Astrocyte (in vitro differentiated cells and primary cell): ENCODE results near the gene AOAH. TPM values are rescaled to one million over a fixed set of nuclear protein-coding genes. Genes with fewer than 3 reads are reported as not detected.

Experiments
- DNase-seq: peaks from one replicate; pipeline ENCODE4 v3.0.0-alpha.2; 2010; ENCODE audit warnings: low read depth
- FAIRE-seq: peaks from 2 replicates; lab custom pipeline; 2011; peaks lifted over from hg19 to GRCh38; lab: Jason Lieb, UNC
- H2AFZ ChIP-seq: 2 replicates; pipeline ENCODE4 v1.6.0; 2012; ENCODE audit warnings: low read depth, low read length, inconsistent platforms
- H3K27ac ChIP-seq: 2 replicates; pipeline ENCODE4 v1.5.1; 2011; ENCODE audit warnings: low read depth, low read length, inconsistent platforms
- H3K27me3 ChIP-seq: 2 replicates; pipeline ENCODE4 v1.6.0; 2011; ENCODE audit warnings: low read length, inconsistent platforms; ENCODE audit not compliant: insufficient read depth
- H3K36me3 ChIP-seq: 2 replicates; pipeline ENCODE4 v1.5.1; 2011; ENCODE audit warnings: low read length, inconsistent platforms; ENCODE audit not compliant: insufficient read depth
- H3K4me1 ChIP-seq: 2 replicates; pipeline ENCODE4 v1.5.1; 2011; ENCODE audit warnings: low read length, inconsistent platforms; ENCODE audit not compliant: insufficient read depth
- H3K4me2 ChIP-seq: 2 replicates; pipeline ENCODE4 v1.6.0; 2012; ENCODE audit warnings: low read length, inconsistent platforms
- H3K4me3 ChIP-seq: 2 replicates; pipeline ENCODE4 v1.5.1; 2011; ENCODE audit warnings: low read depth, mild to moderate bottlenecking, low read length, inconsistent platforms; ENCODE audit not compliant: insufficient read depth
- H3K79me2 ChIP-seq: 2 replicates; pipeline ENCODE4 v1.6.0; 2012; ENCODE audit warnings: mild to moderate bottlenecking, low read length, inconsistent platforms; ENCODE audit not compliant: insufficient read depth
- H3K9ac ChIP-seq: 2 replicates; pipeline ENCODE4 v1.6.0; 2012; ENCODE audit warnings: mild to moderate bottlenecking, low read length, inconsistent platforms
- H3K9me3 ChIP-seq: 2 replicates; pipeline ENCODE4 v1.5.1; 2012; ENCODE audit warnings: low read depth, mild to moderate bottlenecking, low read length, inconsistent platforms; ENCODE audit not compliant: insufficient read depth
- H4K20me1 ChIP-seq: 2 replicates; pipeline ENCODE4 v1.6.0; 2012; ENCODE audit warnings: low read length, inconsistent platforms; ENCODE audit not compliant: insufficient read depth
- H3K27ac Mint-ChIP-seq: one replicate; pipeline ENCODE4 v1.8.0; 2021; ENCODE audit warnings: mild to moderate bottlenecking, mixed read lengths; ENCODE audit not compliant: unreplicated experiment
- H3K27me3 Mint-ChIP-seq: one replicate; pipeline ENCODE4 v1.8.0; 2021; ENCODE audit warnings: low read depth, mixed read lengths; ENCODE audit not compliant: unreplicated experiment
- H3K36me3 Mint-ChIP-seq: one replicate; pipeline ENCODE4 v1.8.0; 2021; ENCODE audit warnings: low read depth, mixed read lengths; ENCODE audit not compliant: unreplicated experiment
- H3K4me1 Mint-ChIP-seq: one replicate; pipeline ENCODE4 v1.8.0; 2021; ENCODE audit warnings: low read depth, mixed read lengths; ENCODE audit not compliant: unreplicated experiment
- H3K4me3 Mint-ChIP-seq: one replicate; pipeline ENCODE4 v1.8.0; 2021; ENCODE audit warnings: mild to moderate bottlenecking, moderate library complexity, mixed read lengths; ENCODE audit not compliant: unreplicated experiment
- H3K9me3 Mint-ChIP-seq: one replicate; pipeline ENCODE4 v1.8.0; 2021; ENCODE audit warnings: mild to moderate bottlenecking, mixed read lengths; ENCODE audit not compliant: unreplicated experiment
- EZH2 ChIP-seq: IDR thresholded peaks from 2 replicates; pipeline ENCODE4 v1.6.1; 2012; ENCODE audit warnings: mild to moderate bottlenecking, low read length, inconsistent platforms; ENCODE audit not compliant: insufficient read depth
- total RNA-seq: library from RNA; stranded (reverse); gene quantifications from 2 replicates; pipeline ENCODE4 v1.2.1, GENCODE V29; 2021
- TF ChIP-seq, protein P1 (sequence below): IDR thresholded peaks from 2 replicates; pipeline ENCODE4 v1.5.1; 2011; ENCODE audit warnings: low read depth, mild to moderate bottlenecking, inconsistent platforms, low read length, moderate library complexity; ENCODE audit not compliant: insufficient read depth

Gene AOAH
- total RNA-seq, 1 donor from 2014 or later = not detected

DNA sequence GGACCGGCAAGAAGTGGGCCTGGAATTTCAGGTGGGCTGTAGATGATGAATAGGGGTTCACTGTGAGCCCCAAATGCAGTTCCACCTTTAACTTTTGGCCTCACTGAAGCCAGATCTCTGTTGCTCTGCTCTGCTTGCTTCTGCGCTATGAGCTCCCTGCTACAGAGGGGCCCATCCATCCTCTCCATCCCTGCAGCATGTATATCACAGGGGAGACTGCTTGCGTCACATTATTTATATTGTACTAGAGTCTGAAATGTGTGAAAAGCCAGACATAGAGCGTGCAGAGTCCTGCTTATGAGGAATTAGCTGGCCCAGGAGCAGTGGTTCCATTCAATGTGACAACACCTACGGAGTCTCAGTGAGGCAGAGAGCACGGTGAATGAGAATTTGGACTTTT is 69.9 kb downstream of the AOAH start:
- Histone ChIP-seq H3K4me1 (peaks cover 24% of the 10 kb centered on the region), H3K4me3 (no peak overlapping the region), H3K27ac (no peak overlapping the region), H3K4me2 (no peak overlapping the region), H3K9ac (no peak overlapping the region), H3K9me3 (no peaks in the 10 kb centered on the region), H4K20me1 (no peaks in the 10 kb centered on the region), H3K27me3 (no peaks in the 10 kb centered on the region), H2AFZ (no peak overlapping the region), H3K79me2 (no peaks in the 10 kb centered on the region), H3K36me3 (no peaks in the 10 kb centered on the region)
- H3K4me1 Mint-ChIP-seq = peaks cover 37% of the 10 kb centered on the region
- H3K27me3 Mint-ChIP-seq = no peaks in the 10 kb centered on the region
- no peak overlapping the region for H3K27ac Mint-ChIP-seq
- H3K9me3 Mint-ChIP-seq = no peaks in the 10 kb centered on the region
- no peak for DNase-seq
- TF ChIP-seq, protein P1, sequence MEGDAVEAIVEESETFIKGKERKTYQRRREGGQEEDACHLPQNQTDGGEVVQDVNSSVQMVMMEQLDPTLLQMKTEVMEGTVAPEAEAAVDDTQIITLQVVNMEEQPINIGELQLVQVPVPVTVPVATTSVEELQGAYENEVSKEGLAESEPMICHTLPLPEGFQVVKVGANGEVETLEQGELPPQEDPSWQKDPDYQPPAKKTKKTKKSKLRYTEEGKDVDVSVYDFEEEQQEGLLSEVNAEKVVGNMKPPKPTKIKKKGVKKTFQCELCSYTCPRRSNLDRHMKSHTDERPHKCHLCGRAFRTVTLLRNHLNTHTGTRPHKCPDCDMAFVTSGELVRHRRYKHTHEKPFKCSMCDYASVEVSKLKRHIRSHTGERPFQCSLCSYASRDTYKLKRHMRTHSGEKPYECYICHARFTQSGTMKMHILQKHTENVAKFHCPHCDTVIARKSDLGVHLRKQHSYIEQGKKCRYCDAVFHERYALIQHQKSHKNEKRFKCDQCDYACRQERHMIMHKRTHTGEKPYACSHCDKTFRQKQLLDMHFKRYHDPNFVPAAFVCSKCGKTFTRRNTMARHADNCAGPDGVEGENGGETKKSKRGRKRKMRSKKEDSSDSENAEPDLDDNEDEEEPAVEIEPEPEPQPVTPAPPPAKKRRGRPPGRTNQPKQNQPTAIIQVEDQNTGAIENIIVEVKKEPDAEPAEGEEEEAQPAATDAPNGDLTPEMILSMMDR = no peak
- TF ChIP-seq EZH2 = no peak
- H3K36me3 Mint-ChIP-seq = no peaks in the 10 kb centered on the region
- no peak overlapping the region for H3K4me3 Mint-ChIP-seq
- FAIRE-seq = no peak

DNA sequence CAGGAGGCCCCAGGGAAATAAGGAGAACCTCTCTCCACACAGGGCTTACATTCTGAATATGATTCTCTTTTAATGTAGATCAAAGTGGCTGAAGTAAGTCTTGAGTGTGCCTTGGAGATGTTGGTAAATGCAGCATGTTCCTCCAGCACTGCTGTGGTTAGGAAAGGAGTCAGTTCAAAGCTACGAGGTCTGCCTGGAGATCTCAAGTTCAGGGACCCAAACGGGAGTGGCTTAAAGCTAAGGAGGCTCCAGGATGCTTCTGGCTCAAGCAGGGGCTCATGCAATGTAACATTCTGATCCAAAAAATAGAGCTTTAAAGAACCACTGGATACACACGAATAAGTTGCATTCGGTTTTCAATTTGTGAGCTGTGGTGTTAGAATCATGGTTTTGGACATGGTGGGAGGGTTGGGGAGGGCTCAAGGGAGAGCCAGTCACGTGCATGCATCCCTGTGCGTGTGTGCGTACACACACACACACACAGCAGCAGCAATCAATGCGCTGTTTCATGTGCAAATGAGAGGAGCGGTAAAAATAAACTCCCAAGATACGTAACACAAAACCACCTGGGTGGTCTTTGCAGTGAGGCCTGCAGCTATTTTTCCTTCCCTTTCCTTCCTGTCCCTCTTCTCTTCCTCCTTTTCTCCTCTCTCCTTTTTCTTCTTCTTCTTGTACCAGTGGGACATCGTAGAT is 70.5 kb downstream of the AOAH start:
- H3K9me3 ChIP-seq = no peaks in the 10 kb centered on the region
- H3K27me3 ChIP-seq = no peaks in the 10 kb centered on the region
- DNase-seq = peak; percentile 20
- Mint-ChIP-seq H3K27ac (no peak overlapping the region), H3K27me3 (no peaks in the 10 kb centered on the region), H3K4me1 (peaks cover 31% of the 10 kb centered on the region), H3K36me3 (no peaks in the 10 kb centered on the region), H3K9me3 (no peaks in the 10 kb centered on the region), H3K4me3 (no peak overlapping the region)
- H2AFZ ChIP-seq = no peak overlapping the region
- no peak overlapping the region for H3K4me3 ChIP-seq
- FAIRE-seq = no peak
- TF ChIP-seq, protein P1 = no peak
- no peak for TF ChIP-seq EZH2
- no peaks in the 10 kb centered on the region for H3K79me2 ChIP-seq
- peak overlapping the region; percentile 37 for H3K4me2 ChIP-seq
- no peaks in the 10 kb centered on the region for H3K36me3 ChIP-seq
- H4K20me1 ChIP-seq = no peaks in the 10 kb centered on the region
- peaks cover 18% of the 10 kb centered on the region for H3K4me1 ChIP-seq
- H3K9ac ChIP-seq = no peak overlapping the region
- no peak overlapping the region for H3K27ac ChIP-seq

GRCh38 chr7:36653008-36653662 is 71.2 kb downstream of the AOAH start:
- Histone ChIP-seq H3K9me3 (no peaks in the 10 kb centered on the region), H3K27ac (no peak overlapping the region), H3K4me2 (peak overlapping the region; percentile 37), H3K4me3 (no peak overlapping the region), H3K36me3 (no peaks in the 10 kb centered on the region), H2AFZ (no peak overlapping the region), H3K79me2 (no peaks in the 10 kb centered on the region), H3K27me3 (no peaks in the 10 kb centered on the region), H3K4me1 (peaks cover 13% of the 10 kb centered on the region), H3K9ac (no peak overlapping the region), H4K20me1 (no peaks in the 10 kb centered on the region)
- H3K4me3 Mint-ChIP-seq = no peak overlapping the region
- no peaks in the 10 kb centered on the region for H3K36me3 Mint-ChIP-seq
- TF ChIP-seq, protein P1 = no peak
- no peak for TF ChIP-seq EZH2
- no peak for FAIRE-seq
- H3K4me1 Mint-ChIP-seq = peaks cover 25% of the 10 kb centered on the region
- H3K9me3 Mint-ChIP-seq = no peaks in the 10 kb centered on the region
- no peaks in the 10 kb centered on the region for H3K27me3 Mint-ChIP-seq
- DNase-seq = peak; percentile 78
- peak overlapping the region; percentile 41 for H3K27ac Mint-ChIP-seq
